HCT116 (cell line): ENCODE data around the gene POGLUT2.

ENCODE experiments used
- ELF1 ChIP-seq: IDR thresholded peaks from 2 replicates; pipeline ENCODE4 v1.6.1; 2012; ENCODE audit warnings: low read depth, borderline replicate concordance
- EZH2 ChIP-seq: fragments of 200-600 bp; sonication (generic); IDR thresholded peaks from 2 replicates; pipeline ENCODE4 v1.6.1; 2017; ENCODE audit warnings: antibody characterized with exemption, mixed run types
- EZH2phosphoT487 ChIP-seq: fragments of 200-600 bp; IDR thresholded peaks from 2 replicates; pipeline ENCODE4 v1.6.1; 2018; ENCODE audit warnings: antibody characterized with exemption, borderline replicate concordance
- FOSL1 ChIP-seq: IDR thresholded peaks from 2 replicates; pipeline ENCODE4 v1.6.1; 2012; ENCODE audit warnings: low read depth
- JUND ChIP-seq: IDR thresholded peaks from 2 replicates; pipeline ENCODE4 v1.6.1; 2012
- MAX ChIP-seq: IDR thresholded peaks from 2 replicates; pipeline ENCODE4 v1.6.1; 2012
- POLR2A ChIP-seq: IDR thresholded peaks from 2 replicates; pipeline ENCODE4 v1.7.0; 2011; ENCODE audit warnings: borderline replicate concordance; ENCODE audit not compliant: insufficient read depth, insufficient read length; ENCODE audit errors: extremely low read depth
- POLR2AphosphoS5 ChIP-seq: IDR thresholded peaks from 2 replicates; pipeline ENCODE4 v1.6.1; 2011; ENCODE audit warnings: mild to moderate bottlenecking, low read depth, low read length, moderate library complexity
- RAD21 ChIP-seq: IDR thresholded peaks from 2 replicates; pipeline ENCODE4 v1.6.1; 2012; ENCODE audit warnings: low read depth, mild to moderate bottlenecking
- SRF ChIP-seq: IDR thresholded peaks from 2 replicates; pipeline ENCODE4 v1.6.1; 2012; ENCODE audit warnings: low read depth
- YY1 ChIP-seq: IDR thresholded peaks from 2 replicates; pipeline ENCODE4 v1.6.1; 2011; ENCODE audit warnings: low read length, low read depth, moderate library complexity, mild to moderate bottlenecking; ENCODE audit not compliant: insufficient replicate concordance; ENCODE audit errors: extremely low read depth
- ZNF274 ChIP-seq: fragments of 200-500 bp; sonication (Bioruptor generic); IDR thresholded peaks from 2 replicates; pipeline ENCODE4 v1.6.1; 2014; ENCODE audit warnings: mild to moderate bottlenecking, low read depth, low read length, inconsistent platforms
- TF ChIP-seq, protein P1 (sequence below), 3 experiments: fragments of 200-600 bp in 1 of 3; sonication (generic) in 1 of 3; IDR thresholded peaks in 2 of 3; conservative IDR thresholded peaks in 1 of 3; 2 replicates each; pipeline ENCODE4 v1.5.1; 2012 to 2017; ENCODE audit warnings: low read depth in 2 of 3, low read length in 2 of 3, antibody characterized with exemption in 1 of 3, borderline replicate concordance in 1 of 3, control low read depth in 1 of 3, mild to moderate bottlenecking in 1 of 3, mixed read lengths in 1 of 3, mixed run types in 1 of 3, moderate library complexity in 1 of 3; ENCODE audit not compliant: insufficient read depth in 1 of 3
- TF ChIP-seq, protein P2 (sequence below): IDR thresholded peaks from 2 replicates; pipeline ENCODE4 v1.6.1; 2011; ENCODE audit warnings: mild to moderate bottlenecking, low read length, moderate library complexity; ENCODE audit not compliant: insufficient replicate concordance; ENCODE audit errors: extremely low read depth

DNA sequence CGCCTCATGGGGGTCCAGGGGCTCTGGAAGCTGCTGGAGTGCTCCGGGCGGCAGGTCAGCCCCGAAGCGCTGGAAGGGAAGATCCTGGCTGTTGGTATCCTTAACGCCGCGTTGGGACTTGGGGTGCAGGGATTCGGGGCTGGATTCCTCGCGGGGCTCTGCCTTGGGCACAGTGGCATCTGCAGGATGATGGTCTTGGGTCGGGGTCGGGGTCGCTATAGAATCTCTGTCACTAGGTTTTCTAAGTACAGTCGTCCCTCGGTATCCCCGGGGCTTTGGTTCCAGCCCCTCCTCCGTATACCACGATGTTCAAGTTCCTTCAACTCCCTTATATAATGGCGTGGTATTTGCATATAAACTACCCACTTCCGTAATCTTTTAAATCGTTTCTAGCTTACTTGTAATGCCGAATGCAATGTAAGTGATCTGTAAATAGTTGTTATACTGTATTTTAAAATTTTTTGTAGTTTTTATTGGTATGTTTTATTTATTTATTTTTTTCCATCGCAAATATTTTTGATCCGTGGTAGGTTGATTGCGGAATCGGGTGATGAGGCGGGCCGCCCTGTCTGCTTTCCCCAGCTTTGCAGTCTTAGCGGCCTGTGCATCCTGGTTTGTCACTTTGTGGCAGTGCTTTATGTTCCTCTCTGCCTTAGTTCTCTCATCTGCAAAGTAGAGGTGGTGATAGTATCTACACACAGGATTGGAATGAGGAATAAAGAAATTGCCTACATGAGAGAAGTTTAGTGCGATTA lies 47.7 kb upstream of the POGLUT2 start:
- TF ChIP-seq ELF1 (no peak), POLR2AphosphoS5 (no peak), EZH2 (no peak), FOSL1 (no peak), EZH2phosphoT487 (no peak), JUND (no peak), RAD21 (no peak; the same call in 1 of the 2 replicates), POLR2A (no peak), MAX (peak; percentile 25; the same call in 1 of the 2 replicates), SRF (no peak), ZNF274 (no peak), YY1 (no peak)
- TF ChIP-seq, protein P1, sequence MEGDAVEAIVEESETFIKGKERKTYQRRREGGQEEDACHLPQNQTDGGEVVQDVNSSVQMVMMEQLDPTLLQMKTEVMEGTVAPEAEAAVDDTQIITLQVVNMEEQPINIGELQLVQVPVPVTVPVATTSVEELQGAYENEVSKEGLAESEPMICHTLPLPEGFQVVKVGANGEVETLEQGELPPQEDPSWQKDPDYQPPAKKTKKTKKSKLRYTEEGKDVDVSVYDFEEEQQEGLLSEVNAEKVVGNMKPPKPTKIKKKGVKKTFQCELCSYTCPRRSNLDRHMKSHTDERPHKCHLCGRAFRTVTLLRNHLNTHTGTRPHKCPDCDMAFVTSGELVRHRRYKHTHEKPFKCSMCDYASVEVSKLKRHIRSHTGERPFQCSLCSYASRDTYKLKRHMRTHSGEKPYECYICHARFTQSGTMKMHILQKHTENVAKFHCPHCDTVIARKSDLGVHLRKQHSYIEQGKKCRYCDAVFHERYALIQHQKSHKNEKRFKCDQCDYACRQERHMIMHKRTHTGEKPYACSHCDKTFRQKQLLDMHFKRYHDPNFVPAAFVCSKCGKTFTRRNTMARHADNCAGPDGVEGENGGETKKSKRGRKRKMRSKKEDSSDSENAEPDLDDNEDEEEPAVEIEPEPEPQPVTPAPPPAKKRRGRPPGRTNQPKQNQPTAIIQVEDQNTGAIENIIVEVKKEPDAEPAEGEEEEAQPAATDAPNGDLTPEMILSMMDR (IDR thresholded peaks at IDR 0.05 in 2 of 3, conservative IDR thresholded peaks at IDR 0.05 in 1 of 3; ENCODE audit: borderline replicate concordance in 1 of 3, insufficient read depth in 1 of 3, low read depth in 2 of 3, low read length in 2 of 3): no peak
- TF ChIP-seq, protein P2, sequence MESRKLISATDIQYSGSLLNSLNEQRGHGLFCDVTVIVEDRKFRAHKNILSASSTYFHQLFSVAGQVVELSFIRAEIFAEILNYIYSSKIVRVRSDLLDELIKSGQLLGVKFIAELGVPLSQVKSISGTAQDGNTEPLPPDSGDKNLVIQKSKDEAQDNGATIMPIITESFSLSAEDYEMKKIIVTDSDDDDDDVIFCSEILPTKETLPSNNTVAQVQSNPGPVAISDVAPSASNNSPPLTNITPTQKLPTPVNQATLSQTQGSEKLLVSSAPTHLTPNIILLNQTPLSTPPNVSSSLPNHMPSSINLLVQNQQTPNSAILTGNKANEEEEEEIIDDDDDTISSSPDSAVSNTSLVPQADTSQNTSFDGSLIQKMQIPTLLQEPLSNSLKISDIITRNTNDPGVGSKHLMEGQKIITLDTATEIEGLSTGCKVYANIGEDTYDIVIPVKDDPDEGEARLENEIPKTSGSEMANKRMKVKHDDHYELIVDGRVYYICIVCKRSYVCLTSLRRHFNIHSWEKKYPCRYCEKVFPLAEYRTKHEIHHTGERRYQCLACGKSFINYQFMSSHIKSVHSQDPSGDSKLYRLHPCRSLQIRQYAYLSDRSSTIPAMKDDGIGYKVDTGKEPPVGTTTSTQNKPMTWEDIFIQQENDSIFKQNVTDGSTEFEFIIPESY: no peak
